ENCODE data around the gene DNAJA4. TPM values are rescaled to one million over a fixed set of nuclear protein-coding genes. Genes with fewer than 3 reads are reported as not detected.

DNAJA4 gene
- total and polyA plus RNA-seq, 9 of the 15 experiments (the other 6 are each of a cell fraction or from before 2014, with no cell fraction given): 0.11 to 1.0 (median 0.16) TPM; not detected in 4

GRCh38 chr15:78276064-78276943 lies 11.9 kb downstream of the DNAJA4 start (continued):
- TF ChIP-seq SRSF3 (IDR thresholded peaks at IDR 0.05; ENCODE audit: insufficient read depth, low read length): no peak
- no peak for TF ChIP-seq ZNF140 (CRISPR knock-in tag; IDR thresholded peaks at IDR 0.05)
- no peak for TF ChIP-seq MGA (IDR thresholded peaks at IDR 0.05)
- no peak for TF ChIP-seq EZH2 (IDR thresholded peaks at IDR 0.05; ENCODE audit: borderline replicate concordance, low read depth, low read length)
- TF ChIP-seq NUFIP1 (IDR thresholded peaks at IDR 0.05; ENCODE audit: partially characterized antibody): peak; percentile 62
- TF ChIP-seq OTX1 (CRISPR knock-in tag; IDR thresholded peaks at IDR 0.05): no peak
- TF ChIP-seq SRSF1 (IDR thresholded peaks at IDR 0.05; ENCODE audit: low read depth, low read length): no peak
- TF ChIP-seq CBFA2T3 (IDR thresholded peaks at IDR 0.05): peak; percentile 76
- TF ChIP-seq ZNF707 (CRISPR knock-in tag; conservative IDR thresholded peaks at IDR 0.05): no peak
- TF ChIP-seq CXXC5 (CRISPR knock-in tag; IDR thresholded peaks at IDR 0.05): peak; percentile 36
- TF ChIP-seq E2F6 (IDR thresholded peaks at IDR 0.05; ENCODE audit: borderline replicate concordance in 1 of 2, extremely low read depth in 1 of 2, insufficient read depth in 1 of 2, insufficient read length in 1 of 2, low read depth in 1 of 2, low read length in 1 of 2, poor library complexity in 1 of 2, severe bottlenecking in 1 of 2): peak; percentile 13 to 25
- no peak for TF ChIP-seq PCBP1 (IDR thresholded peaks at IDR 0.05; ENCODE audit: low read depth, low read length, poor library complexity, severe bottlenecking)

All from K562 (cell line).